ENCODE data around the gene HK2.

Gene HK2

GRCh38 chr2:74876081-74876886 is 42.4 kb downstream of the HK2 start:
- no peak for TF ChIP-seq EZH2phosphoT487 (IDR thresholded peaks at IDR 0.05; ENCODE audit: borderline replicate concordance)
- peak; percentile 80 for TF ChIP-seq CTCF (conservative IDR thresholded peaks at IDR 0.05; ENCODE audit: low read length)
- Histone ChIP-seq H3K4me1 (ENCODE audit: insufficient read depth, low read length, poor library complexity, severe bottlenecking) (no peaks in the 10 kb centered on the region), H3K4me3 (ENCODE audit: low read length, poor library complexity, severe bottlenecking) (no peak overlapping the region), H3F3A (ENCODE audit: low read depth) (no peaks in the 10 kb centered on the region), H3K4me2 (ENCODE audit: low read depth, low read length, poor library complexity, severe bottlenecking) (no peak overlapping the region), H4K20me1 (ENCODE audit: insufficient read depth, low read length, poor library complexity, severe bottlenecking) (no peaks in the 10 kb centered on the region), H2AFZ (ENCODE audit: low read length) (no peak overlapping the region), H3K9me3 (ENCODE audit: insufficient read depth, low read depth, low read length) (no peaks in the 10 kb centered on the region), H3K79me2 (ENCODE audit: insufficient read depth, low read length) (peaks cover 12% of the 10 kb centered on the region; the same call in 1 of the 2 replicates), H3K9me2 (replicated peaks; ENCODE audit: low read depth, low read length) (no peaks in the 10 kb centered on the region), H3K27me3 (ENCODE audit: insufficient read depth, low read length, poor library complexity, severe bottlenecking) (no peaks in the 10 kb centered on the region), H3K9ac (ENCODE audit: low read depth, low read length, poor library complexity, severe bottlenecking) (no peak overlapping the region), H3K36me3 (ENCODE audit: insufficient read depth, low read length) (peaks cover 98% of the 10 kb centered on the region)

GRCh38 chr2:74877376-74877775 is 43.4 kb downstream of the HK2 start:
- Histone ChIP-seq H3K79me2 (ENCODE audit: insufficient read depth, low read length) (peaks cover under 1% of the 10 kb centered on the region; the same call in 1 of the 2 replicates), H2AFZ (ENCODE audit: low read length) (no peak overlapping the region), H3K27me3 (ENCODE audit: insufficient read depth, low read length, poor library complexity, severe bottlenecking) (no peaks in the 10 kb centered on the region), H3K4me2 (ENCODE audit: low read depth, low read length, poor library complexity, severe bottlenecking) (no peak overlapping the region), H3K9me2 (replicated peaks; ENCODE audit: low read depth, low read length) (no peaks in the 10 kb centered on the region), H4K20me1 (ENCODE audit: insufficient read depth, low read length, poor library complexity, severe bottlenecking) (no peaks in the 10 kb centered on the region), H3K36me3 (ENCODE audit: insufficient read depth, low read length) (peaks cover 98% of the 10 kb centered on the region), H3K9me3 (ENCODE audit: insufficient read depth, low read depth, low read length) (no peaks in the 10 kb centered on the region), H3K4me1 (ENCODE audit: insufficient read depth, low read length, poor library complexity, severe bottlenecking) (no peaks in the 10 kb centered on the region), H3K4me3 (ENCODE audit: low read length, poor library complexity, severe bottlenecking) (no peak overlapping the region), H3K9ac (ENCODE audit: low read depth, low read length, poor library complexity, severe bottlenecking) (no peak overlapping the region), H3F3A (ENCODE audit: low read depth) (no peaks in the 10 kb centered on the region)
- TF ChIP-seq CTCF (conservative IDR thresholded peaks at IDR 0.05; ENCODE audit: low read length): no peak
- TF ChIP-seq EZH2phosphoT487 (IDR thresholded peaks at IDR 0.05; ENCODE audit: borderline replicate concordance): no peak

GRCh38 chr2:74877781-74878433 is 44.0 kb downstream of the HK2 start:
- Histone ChIP-seq H3F3A (ENCODE audit: low read depth) (no peaks in the 10 kb centered on the region), H3K9ac (ENCODE audit: low read depth, low read length, poor library complexity, severe bottlenecking) (no peak overlapping the region), H3K36me3 (ENCODE audit: insufficient read depth, low read length) (peaks cover 98% of the 10 kb centered on the region), H3K9me2 (replicated peaks; ENCODE audit: low read depth, low read length) (no peaks in the 10 kb centered on the region), H3K79me2 (ENCODE audit: insufficient read depth, low read length) (no peaks in the 10 kb centered on the region), H4K20me1 (ENCODE audit: insufficient read depth, low read length, poor library complexity, severe bottlenecking) (no peaks in the 10 kb centered on the region), H3K4me3 (ENCODE audit: low read length, poor library complexity, severe bottlenecking) (no peak overlapping the region), H3K27me3 (ENCODE audit: insufficient read depth, low read length, poor library complexity, severe bottlenecking) (no peaks in the 10 kb centered on the region), H3K9me3 (ENCODE audit: insufficient read depth, low read depth, low read length) (no peaks in the 10 kb centered on the region), H3K4me2 (ENCODE audit: low read depth, low read length, poor library complexity, severe bottlenecking) (no peak overlapping the region), H2AFZ (ENCODE audit: low read length) (no peak overlapping the region), H3K4me1 (ENCODE audit: insufficient read depth, low read length, poor library complexity, severe bottlenecking) (no peaks in the 10 kb centered on the region)
- TF ChIP-seq EZH2phosphoT487 (IDR thresholded peaks at IDR 0.05; ENCODE audit: borderline replicate concordance) (no peak), CTCF (conservative IDR thresholded peaks at IDR 0.05; ENCODE audit: low read length) (no peak)

Data from Loucy (cell line).